Measurements from ENCODE around the gene SGIP1.

GRCh38 chr1:66791621-66792610, 258.0 kb downstream of the SGIP1 start:
- TF ChIP-seq GATA3 (IDR thresholded peaks at IDR 0.05; ENCODE audit: low read depth, low read length): no peak
- no peak for TF ChIP-seq GATA2 (IDR thresholded peaks at IDR 0.05; ENCODE audit: low read depth, low read length)

Measured in SH-SY5Y (cell line).